Fibroblast of pulmonary artery (primary cell): ENCODE results near the gene LRRC74A.

Source experiments
- DNase-seq: peaks from one replicate; pipeline ENCODE4 v3.0.0-alpha.2; 2010; ENCODE audit warnings: low read depth
- H3K4me3 ChIP-seq: replicated peaks from 2 replicates; pipeline ENCODE4 v1.5.1; 2011; ENCODE audit warnings: low read depth, mild to moderate bottlenecking, control low read depth, low read length, moderate library complexity
- TF ChIP-seq, protein P1 (sequence below): IDR thresholded peaks from 2 replicates; pipeline ENCODE4 v1.5.1; 2011; ENCODE audit warnings: mild to moderate bottlenecking, control low read depth, low read length, inconsistent platforms; ENCODE audit errors: missing control alignments

The LRRC74A gene

DNA sequence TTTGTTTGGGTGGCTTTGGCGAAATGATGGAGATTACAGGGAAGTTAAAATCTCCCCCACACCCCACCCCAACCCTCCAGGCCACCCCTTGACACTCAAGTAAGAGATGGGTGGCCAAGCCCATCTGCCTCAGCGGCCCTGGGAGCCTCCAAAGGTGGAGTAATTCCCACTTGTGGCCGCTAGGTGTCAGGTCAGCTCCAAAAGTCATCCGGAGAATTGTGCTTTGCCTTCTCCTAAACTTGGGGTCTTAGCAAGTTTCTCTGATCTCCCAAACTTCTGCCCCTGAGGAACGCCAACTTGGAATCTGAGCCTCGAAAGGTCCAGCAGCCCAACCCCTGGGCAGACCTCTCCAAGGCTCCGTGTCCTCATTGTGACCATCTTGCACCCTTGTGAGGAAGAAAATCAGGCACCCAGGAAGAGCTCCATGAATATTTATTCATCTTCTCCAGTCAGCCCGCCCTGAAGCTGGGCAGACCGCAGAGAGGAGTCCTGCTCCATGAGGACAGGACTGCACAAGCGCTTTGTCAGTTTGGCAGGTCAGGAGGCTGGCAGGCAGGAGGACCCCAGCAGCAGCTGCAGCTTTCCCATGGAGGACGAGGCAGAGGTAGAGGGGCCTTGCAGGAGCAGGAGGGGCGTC is 46.7 kb downstream of the LRRC74A start:
- peak; percentile 60 for DNase-seq

DNA sequence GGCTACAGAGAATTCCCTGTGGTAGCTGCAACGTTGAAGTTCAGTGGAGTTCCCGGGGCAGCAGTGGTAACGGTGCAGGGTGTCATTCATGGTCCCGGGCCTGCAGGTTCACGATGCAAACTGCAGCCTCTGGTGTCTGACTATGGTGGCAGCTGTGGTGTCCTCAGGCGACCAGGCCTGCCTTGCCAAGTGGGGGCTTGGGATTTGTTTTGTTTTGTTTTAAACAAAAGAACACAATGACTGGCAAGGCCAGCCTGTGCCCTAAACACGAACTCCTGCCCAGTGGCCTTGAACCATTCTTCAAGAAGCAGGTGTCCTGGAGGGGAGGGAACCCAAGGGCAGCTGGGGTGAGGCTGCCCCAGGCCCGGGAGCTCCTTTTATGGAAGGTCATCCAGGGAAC is 48.5 kb downstream of the LRRC74A start:
- TF ChIP-seq, protein P1, sequence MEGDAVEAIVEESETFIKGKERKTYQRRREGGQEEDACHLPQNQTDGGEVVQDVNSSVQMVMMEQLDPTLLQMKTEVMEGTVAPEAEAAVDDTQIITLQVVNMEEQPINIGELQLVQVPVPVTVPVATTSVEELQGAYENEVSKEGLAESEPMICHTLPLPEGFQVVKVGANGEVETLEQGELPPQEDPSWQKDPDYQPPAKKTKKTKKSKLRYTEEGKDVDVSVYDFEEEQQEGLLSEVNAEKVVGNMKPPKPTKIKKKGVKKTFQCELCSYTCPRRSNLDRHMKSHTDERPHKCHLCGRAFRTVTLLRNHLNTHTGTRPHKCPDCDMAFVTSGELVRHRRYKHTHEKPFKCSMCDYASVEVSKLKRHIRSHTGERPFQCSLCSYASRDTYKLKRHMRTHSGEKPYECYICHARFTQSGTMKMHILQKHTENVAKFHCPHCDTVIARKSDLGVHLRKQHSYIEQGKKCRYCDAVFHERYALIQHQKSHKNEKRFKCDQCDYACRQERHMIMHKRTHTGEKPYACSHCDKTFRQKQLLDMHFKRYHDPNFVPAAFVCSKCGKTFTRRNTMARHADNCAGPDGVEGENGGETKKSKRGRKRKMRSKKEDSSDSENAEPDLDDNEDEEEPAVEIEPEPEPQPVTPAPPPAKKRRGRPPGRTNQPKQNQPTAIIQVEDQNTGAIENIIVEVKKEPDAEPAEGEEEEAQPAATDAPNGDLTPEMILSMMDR: no peak
- no peak overlapping the region for H3K4me3 ChIP-seq
- no peak for DNase-seq

More for the DNA sequence above, 46.7 kb downstream of the LRRC74A start:
- TF ChIP-seq, protein P1: peak; percentile 74
- H3K4me3 ChIP-seq: no peak overlapping the region

- TF ChIP-seq, protein P1: peak; percentile 98
- no peak overlapping the region for H3K4me3 ChIP-seq
- DNase-seq: peak; percentile 83
These were observed 49.9 kb downstream of the LRRC74A start for GRCh38 chr14:76876076-76876475.

DNA sequence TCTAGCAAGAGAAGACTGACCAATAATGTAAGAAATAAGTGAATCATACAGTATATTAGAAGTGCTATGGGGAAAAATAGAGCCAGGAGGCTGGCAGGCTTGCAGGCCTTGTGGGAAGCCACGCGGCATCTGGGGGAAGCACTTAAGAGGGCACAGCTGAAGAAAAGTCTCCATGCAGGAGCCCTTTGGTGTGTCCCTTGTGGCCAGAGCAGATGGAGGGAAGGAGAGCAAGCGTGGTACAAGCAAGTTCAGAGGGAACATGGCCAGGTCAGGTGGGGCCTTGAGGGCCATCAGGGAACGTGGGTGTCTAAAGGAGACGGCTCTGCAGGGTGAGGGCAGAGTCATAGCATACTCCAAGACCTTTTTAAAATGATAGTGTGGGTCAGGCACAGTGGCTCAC is 51.7 kb downstream of the LRRC74A start:
- H3K4me3 ChIP-seq: no peak overlapping the region
- DNase-seq: no peak
- TF ChIP-seq, protein P1: no peak

GRCh38 chr14:76880449-76880848 is 54.2 kb downstream of the LRRC74A start:
- TF ChIP-seq, protein P1: no peak
- DNase-seq: no peak
- no peak overlapping the region for H3K4me3 ChIP-seq

DNA sequence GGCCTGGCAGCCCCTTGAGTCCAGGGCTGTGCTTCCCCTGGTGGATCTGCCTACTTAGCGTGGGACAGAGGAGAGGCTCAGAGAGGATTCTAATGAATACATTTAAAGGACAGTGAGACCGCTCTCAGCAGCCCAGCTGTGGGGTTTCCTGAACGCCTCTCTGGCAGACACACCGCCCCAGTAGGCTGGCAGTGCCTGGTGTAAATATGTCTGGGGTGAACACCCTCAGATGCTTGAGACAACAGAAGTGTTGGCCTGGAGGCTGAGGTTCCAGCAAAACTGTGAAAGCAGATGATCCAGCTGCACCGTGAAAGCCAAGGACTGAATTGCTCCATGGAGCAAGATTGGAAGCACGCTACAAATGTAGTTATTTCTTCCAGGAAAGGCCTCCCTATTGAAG is 55.1 kb downstream of the LRRC74A start:
- TF ChIP-seq, protein P1: no peak
- no peak overlapping the region for H3K4me3 ChIP-seq
- DNase-seq: no peak

GRCh38 chr14:76882651-76883050 is 56.4 kb downstream of the LRRC74A start:
- no peak for DNase-seq
- H3K4me3 ChIP-seq: no peak overlapping the region
- TF ChIP-seq, protein P1: no peak
